ENCODE measurements around the gene SFT2D2. TPM values are rescaled to one million over a fixed set of nuclear protein-coding genes. Genes with fewer than 3 reads are reported as not detected.

SFT2D2 gene
- total and polyA plus RNA-seq, 10 donors, result 6.1 to 97.1 (median 61.3) TPM

DNA sequence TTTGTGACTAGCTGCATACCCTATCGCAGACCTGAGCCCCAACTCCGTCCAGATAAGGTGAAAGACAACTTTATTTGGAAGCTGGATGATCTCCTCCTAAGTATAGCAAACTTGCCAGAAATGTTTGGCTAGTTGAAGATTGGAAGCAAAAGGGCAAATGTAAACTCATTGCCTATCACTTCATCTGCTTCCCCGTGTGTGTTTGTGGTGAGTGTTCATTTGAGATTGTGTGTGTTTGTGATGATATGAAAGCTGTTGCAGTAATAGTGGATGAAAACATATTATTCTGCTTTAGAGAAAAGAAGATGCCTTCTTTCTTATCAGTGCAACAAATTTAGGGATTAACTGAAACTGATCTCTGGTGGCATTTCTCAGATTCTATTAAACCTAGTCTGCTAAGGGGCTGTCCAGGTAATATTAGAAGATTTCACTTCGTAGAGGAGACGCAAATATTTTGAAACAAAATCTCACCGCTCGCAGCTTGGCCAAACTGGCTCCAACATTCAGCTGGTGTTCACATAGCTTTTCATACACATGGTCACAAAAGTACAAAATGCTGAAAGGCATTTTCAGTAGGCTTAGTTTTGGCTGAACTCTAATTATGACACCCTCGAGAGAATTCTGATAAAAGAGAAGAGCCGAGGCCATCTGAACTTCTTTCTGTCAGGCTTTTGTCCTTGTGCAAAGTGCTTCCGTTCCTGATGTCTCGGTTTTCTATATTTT lies 56.0 kb downstream of the SFT2D2 start:
- TF ChIP-seq POLR2AphosphoS5 (IDR thresholded peaks at IDR 0.05) (no peak), CTCF (IDR thresholded peaks at IDR 0.05 in 8 of 11, conservative IDR thresholded peaks at IDR 0.05 in 3 of 11) (no peak), POLR2A (IDR thresholded peaks at IDR 0.05) (no peak)
- H3K9me3 ChIP-seq, result peaks cover 0 to 8% (median 1%) of the 10 kb centered on the region in 8 donors
- no peak overlapping the region for H3K27ac ChIP-seq
- DNase-seq, result no peak
- peaks cover 0 to 10% (median 0%) of the 10 kb centered on the region in 6 donors for H3K36me3 ChIP-seq
- WGBS, 5 donors, result 87 to 94% (median 91%) methylated on average over 11 of the region's 11 CpGs
- H3K4me3 ChIP-seq, result no peak overlapping the region
- no peaks in the 10 kb centered on the region for H3K27me3 ChIP-seq (replicated peaks in 1 of 7)
- intact Hi-C loops (cut with DNase I; ENCODE audit: low total_unique reads), result no loop called here
- no peaks in the 10 kb centered on the region for H3K4me1 ChIP-seq

DNA sequence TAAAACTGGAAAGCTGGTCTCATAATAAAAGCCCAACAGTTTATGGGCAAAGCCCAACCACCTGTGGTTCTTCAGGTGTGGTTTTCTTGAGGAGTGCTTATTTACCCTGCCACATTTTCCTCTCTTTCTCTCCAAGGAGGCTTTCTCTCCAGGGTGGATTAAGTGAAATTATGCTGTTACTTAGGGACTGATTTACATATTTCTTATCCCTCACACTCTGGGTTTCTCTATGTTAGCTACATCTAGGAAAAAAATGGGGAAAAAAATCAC lies 59.7 kb downstream of the SFT2D2 start:
- no peaks in the 10 kb centered on the region for H3K4me1 ChIP-seq
- peaks cover 0 to 10% (median 0%) of the 10 kb centered on the region in 6 donors for H3K36me3 ChIP-seq
- no peaks in the 10 kb centered on the region for H3K9me3 ChIP-seq
- no peak for DNase-seq
- H3K27ac ChIP-seq, result no peak overlapping the region
- intact Hi-C loops (cut with DNase I; ENCODE audit: low total_unique reads), result no loop called here
- no peak overlapping the region for H3K4me3 ChIP-seq
- no peaks in the 10 kb centered on the region for H3K27me3 ChIP-seq (replicated peaks in 1 of 7)
- no peak for TF ChIP-seq CTCF (IDR thresholded peaks at IDR 0.05 in 8 of 11, conservative IDR thresholded peaks at IDR 0.05 in 3 of 11)
- TF ChIP-seq POLR2A (IDR thresholded peaks at IDR 0.05), result no peak
- TF ChIP-seq POLR2AphosphoS5 (IDR thresholded peaks at IDR 0.05), result no peak

GRCh38 chr1:168285971-168286927 lies 60.4 kb downstream of the SFT2D2 start:
- 80 to 96% (median 91%) methylated on average over 4 of the region's 4 CpGs for WGBS, 5 donors
- no peaks in the 10 kb centered on the region for H3K9me3 ChIP-seq
- TF ChIP-seq POLR2AphosphoS5 (IDR thresholded peaks at IDR 0.05) (no peak), CTCF (IDR thresholded peaks at IDR 0.05 in 8 of 11, conservative IDR thresholded peaks at IDR 0.05 in 3 of 11) (no peak), POLR2A (IDR thresholded peaks at IDR 0.05) (no peak)
- no peak for DNase-seq
- no peak overlapping the region for H3K4me3 ChIP-seq
- no peaks in the 10 kb centered on the region for H3K4me1 ChIP-seq
- no peak overlapping the region for H3K27ac ChIP-seq
- intact Hi-C loops (cut with DNase I; ENCODE audit: low total_unique reads), result no loop called here
- peaks cover 0 to 6% (median 0%) of the 10 kb centered on the region in 6 donors for H3K36me3 ChIP-seq
- H3K27me3 ChIP-seq (replicated peaks in 1 of 7), result no peaks in the 10 kb centered on the region

DNA sequence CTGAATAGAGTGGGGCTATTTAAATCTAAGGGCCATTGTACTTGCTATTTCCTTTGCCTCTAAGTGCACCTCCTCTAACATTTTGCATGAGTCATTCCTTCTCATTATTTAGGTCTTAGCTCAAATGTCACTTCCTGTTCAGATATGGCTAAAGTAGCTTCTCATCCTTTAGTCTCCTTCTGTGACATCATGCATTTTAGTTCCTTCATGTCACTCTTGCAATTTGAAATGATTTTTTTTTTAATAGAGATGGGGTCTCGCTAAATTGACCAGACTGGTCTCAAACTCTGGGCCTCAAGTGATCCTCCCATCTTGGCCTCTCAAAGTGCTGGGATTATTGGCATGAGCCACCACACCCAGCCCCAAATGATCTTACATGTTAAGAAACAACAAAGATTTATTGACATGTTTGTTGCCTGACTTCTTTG lies 61.4 kb downstream of the SFT2D2 start:
- H3K36me3 ChIP-seq, result peaks cover 0 to 6% (median 0%) of the 10 kb centered on the region in 6 donors
- 94 to 100% (median 96%) methylated on average over 1 of the region's 1 CpG for whole genome bisulfite sequencing, 5 donors
- no peaks in the 10 kb centered on the region for H3K9me3 ChIP-seq
- TF ChIP-seq POLR2AphosphoS5 (IDR thresholded peaks at IDR 0.05), result no peak
- no peak for TF ChIP-seq CTCF (IDR thresholded peaks at IDR 0.05 in 8 of 11, conservative IDR thresholded peaks at IDR 0.05 in 3 of 11)
- TF ChIP-seq POLR2A (IDR thresholded peaks at IDR 0.05), result no peak
- intact Hi-C loops (cut with DNase I; ENCODE audit: low total_unique reads), result no loop called here
- DNase-seq, result no peak
- no peaks in the 10 kb centered on the region for H3K27me3 ChIP-seq (replicated peaks in 1 of 7)
- no peaks in the 10 kb centered on the region for H3K4me1 ChIP-seq
- no peak overlapping the region for H3K4me3 ChIP-seq
- H3K27ac ChIP-seq, result no peak overlapping the region
